Measurements from ENCODE around the gene SSR2.
A peak's percentile ranks its signal among the peaks of the same experiment; 100 is the strongest.

Gene SSR2

DNA sequence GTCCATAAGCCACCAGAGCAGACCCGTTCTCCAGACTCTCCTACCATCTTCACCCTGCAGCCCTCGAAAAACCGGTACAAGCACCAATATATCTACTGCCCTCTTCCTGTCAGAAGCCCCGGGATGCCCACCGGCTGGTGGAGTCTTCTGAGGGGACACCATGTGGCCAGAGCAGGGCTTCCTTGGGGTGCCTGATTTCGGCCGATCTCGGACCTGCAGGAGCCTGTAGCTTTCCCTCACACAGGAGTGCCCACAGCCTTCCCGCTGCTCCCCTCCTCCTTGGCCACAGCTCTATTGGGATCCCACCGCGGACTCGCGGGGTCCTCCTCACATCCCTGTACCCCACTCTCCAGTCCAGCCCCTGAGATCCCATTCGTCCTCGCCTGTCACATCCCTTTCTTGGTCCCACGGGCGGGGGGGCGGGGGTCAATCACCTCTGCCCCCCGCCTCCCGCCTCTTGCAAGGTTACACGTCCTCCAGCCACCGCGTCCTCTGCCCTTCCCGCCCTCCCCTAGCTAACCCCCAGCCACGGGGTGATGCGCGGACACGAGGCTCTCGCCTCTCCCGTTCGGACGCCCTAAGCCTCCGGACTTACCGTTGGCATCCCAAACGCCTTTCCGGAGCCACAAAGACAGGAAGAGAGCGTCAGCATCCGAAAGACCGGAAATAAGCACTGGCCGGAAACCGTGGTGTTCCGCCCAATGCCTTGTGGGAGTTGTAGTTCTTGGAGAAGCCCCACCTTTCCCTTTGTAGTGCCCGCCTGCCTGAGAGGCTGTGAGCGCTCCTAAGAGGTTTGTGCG is at the start of gene SSR2:
SSR2 (minus strand) TSS at position 659 of the 800 bp plus-strand sequence. CDS start 784 bp downstream, outside the sequence.
- peak; percentile 95 for DNase-seq (ENCODE audit: low spot score)

DNA sequence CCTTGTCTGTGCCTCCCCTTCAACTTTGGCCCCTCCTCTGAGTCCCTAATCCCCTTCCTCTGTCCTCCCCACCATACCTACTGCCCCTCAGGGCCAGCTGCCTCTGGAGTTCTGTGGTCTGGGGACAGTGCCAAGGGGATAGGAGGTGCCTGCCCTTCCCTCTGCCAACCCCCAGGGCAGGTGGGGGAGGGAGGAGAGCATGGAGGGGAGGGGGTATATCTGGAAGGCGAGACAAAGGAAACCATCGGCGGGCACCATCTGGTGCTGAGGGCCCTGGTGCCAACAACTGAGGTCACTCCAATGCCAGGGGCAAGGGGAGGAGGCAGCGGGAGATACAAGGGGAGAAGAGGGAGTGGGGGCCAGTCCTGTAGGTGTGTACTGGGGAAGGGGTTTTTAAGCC is 49.8 kb upstream of the SSR2 start:
- DNase-seq (ENCODE audit: low spot score), result no peak

- no peak for DNase-seq (ENCODE audit: low spot score)
These were observed 49.0 kb upstream of the SSR2 start for GRCh38 chr1:156069490-156070455.

GRCh38 chr1:156067262-156067661 is 46.5 kb upstream of the SSR2 start:
- DNase-seq (ENCODE audit: low spot score), result no peak

- DNase-seq (ENCODE audit: low spot score), result no peak
These were observed 45.1 kb upstream of the SSR2 start for GRCh38 chr1:156065871-156066270.

DNA sequence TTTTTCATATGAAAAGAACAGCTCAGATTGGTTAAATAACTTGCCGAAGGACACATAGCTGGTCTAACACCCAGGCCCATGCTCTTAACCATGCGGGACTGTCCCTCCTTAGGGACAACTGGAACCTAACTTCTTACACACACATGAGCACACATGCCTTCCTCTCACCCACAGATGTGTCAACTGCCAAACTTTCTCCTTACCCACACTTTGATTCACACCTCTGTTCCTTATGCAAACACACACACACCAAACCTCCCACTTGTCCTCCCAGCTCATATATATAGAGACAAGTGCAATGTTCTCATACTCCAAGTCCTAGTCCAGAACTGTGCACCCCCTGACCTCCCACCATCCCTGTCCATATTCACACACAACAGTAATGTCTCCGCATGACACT is 44.5 kb upstream of the SSR2 start:
- DNase-seq (ENCODE audit: low spot score), result no peak

- DNase-seq (ENCODE audit: low spot score), result no peak
These were observed 43.9 kb upstream of the SSR2 start for GRCh38 chr1:156064615-156065014.

DNA sequence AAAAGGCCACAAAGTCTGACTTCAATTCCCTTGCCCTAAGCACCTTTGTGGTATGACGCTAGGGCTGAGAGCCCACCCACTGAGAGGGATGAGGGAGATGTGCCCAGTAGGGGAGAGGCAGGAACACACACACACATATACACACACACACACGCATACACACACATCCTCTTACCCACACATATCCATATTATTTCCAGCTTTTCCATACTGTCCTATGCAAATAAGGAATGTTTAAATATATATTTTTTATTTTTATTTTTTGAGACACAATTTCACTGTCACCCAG is 43.2 kb upstream of the SSR2 start:
- no peak for DNase-seq (ENCODE audit: low spot score)

DNA sequence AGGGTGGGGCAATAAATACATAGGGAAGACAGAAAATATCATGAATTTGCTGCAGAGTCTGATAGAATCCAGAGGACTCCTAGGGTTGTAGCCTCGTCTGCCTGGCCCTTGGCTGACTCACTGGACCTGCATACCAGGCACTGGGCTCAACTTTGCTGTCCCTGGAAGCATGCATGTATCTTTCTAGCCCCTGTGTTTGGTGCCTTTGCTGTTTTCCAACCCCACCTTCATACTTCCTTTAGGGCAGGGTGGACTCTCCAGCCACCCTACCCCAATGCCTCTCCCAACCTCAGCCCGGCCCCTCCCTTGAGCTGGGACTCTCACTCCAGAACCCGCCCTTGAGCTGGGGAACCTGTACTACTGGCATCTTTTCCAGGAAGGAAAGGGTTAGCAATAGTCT is 41.4 kb upstream of the SSR2 start:
- no peak for DNase-seq (ENCODE audit: low spot score)

DNA sequence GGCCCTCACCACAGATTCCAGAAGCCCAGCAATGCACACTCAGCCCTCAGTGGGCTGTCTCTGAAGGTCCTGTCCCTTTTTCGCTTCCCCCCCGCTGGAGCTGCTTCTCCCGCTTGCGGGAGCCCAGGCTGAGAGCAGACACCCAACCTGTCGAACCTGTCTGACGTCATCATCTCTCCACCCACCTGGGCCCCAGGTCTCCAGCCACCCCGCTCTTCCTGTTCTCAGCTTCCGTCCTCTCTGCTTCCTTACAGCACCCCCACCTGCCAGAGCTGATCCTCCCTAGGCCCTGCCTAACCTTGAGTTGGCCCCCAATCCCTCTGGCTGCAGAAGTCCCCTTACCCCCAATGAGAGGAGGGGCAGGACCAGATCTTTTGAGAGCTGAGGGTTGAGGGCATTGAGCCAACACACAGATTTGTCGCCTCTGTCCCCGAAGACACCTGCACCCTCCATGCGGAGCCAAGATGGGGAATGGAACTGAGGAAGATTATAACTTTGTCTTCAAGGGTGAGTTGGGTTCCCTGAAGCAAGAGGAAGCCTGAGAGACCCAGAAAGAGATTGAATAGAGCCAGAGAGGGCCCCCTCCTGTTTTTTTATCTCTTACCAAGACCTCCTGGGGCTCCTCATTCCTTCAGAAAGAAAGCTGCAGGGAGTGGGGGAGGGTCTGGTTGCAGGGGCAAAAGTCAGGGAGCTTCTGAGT is 40.3 kb upstream of the SSR2 start, which contains the start of gene RAB25:
RAB25 (plus strand) TSS at position 224 of the 700 bp plus-strand sequence; CDS start at position 465, 241 bp downstream.
- no peak for DNase-seq (ENCODE audit: low spot score)

- DNase-seq (ENCODE audit: low spot score), result no peak
These were observed 35.6 kb upstream of the SSR2 start for GRCh38 chr1:156056326-156056849.

DNA sequence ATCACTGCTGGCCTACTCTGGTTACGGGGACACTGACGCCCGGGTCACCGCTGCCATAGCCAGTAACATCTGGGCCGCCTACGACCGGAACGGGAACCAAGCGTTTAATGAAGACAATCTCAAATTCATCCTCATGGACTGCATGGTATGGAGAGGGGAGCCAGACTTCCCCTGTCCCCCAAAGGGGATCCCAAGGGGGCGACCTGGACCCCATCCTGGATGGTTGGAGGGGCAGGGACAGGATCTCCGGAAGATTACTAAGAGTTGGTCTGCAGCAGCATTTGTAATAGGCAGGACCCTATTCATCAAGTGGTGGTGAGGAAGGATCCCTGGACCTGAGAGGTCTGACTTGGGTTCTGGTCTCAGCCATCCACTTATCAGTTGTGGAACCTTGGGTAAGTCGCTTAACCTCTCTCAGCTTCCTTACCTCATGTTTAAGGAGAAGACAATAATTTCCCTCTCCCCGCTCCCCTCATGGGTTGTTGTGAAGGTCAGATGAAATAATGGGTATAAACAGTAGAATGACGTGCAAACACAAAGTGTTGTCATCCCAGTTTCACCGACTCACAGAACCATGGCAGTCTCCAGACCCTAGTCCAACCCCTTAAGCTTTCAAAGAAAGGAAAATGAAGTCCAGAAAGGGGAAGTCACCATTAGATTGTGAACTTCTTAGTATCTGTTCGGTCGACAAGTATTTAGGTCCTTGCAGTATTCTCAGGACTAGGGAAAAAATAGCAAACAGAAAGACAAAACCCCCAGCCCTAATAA is 34.7 kb upstream of the SSR2 start:
- no peak for DNase-seq (ENCODE audit: low spot score)

DNA sequence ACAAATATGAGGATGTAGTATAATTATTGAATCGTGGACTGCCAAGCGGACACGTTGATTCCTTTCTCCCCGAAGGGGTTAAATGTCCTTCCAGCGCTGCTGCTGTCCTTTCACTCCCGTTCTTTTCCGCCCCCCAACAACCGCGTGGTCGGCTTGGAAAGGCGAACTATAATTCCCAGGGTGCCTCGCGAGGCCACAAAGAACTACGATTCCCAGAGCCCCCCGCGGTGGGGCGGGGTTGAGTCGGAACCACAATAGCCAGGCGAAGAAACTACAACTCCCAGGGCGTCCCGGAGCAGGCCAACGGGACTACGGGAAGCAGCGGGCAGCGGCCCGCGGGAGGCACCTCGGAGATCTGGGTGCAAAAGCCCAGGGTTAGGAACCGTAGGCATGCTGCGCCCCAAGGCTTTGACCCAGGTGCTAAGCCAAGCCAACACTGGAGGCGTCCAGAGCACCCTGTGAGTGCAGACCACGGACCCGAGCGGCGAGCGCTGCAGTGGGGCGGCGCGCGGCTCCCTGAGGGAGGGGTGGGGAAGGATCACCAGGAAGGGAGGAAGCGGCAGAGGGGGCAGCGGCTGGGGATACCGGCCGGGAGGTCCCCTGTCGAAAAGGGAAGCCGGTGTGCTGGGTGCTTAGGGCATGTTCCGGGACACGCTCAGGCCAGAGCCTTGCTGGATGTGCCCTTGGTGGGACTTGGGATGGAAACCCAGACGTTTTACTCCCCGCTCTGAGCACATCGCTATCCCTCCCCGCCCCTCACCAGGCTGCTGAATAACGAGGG is 33.9 kb upstream of the SSR2 start, which contains the start of gene LAMTOR2:
LAMTOR2 (plus strand) TSS at position 283 of the 781 bp plus-strand sequence; CDS start at position 391, 108 bp downstream.
- peak; percentile 94 for DNase-seq (ENCODE audit: low spot score)

DNA sequence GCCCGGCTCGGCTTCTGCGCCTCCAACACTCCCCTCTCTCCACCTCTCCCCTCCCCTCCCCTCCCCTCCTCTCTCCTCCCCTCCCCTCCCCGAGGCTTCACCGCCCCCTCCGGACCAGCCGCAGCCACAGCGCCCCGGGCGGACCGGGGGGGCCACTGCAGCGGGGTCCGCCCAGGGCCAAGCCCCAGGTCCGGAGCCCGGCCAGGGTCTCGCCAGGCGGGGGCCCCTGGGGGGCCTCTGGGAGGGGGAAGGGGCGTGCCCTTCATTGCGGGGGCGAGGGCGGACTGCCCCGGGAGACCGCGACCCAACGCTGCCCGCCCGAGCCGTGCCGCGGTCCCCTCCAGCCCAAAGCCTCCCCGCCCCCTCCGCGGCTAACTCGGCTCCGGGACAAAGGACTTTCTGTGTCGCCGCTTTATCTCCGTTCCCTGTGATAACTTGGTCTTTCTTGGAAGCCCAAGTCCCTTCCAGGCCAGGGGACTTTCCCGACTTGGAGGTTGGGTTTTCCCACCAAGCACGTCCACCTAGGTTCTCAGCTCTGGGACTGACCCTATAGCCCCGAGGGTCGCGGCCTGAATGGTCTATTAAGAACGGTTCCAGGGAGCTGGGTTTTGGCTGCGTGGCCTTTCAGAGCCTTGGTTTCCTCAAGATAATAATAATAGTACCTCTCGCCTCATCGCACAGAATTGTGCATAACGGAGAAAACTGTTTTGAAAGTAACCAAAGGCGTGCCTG is 33.2 kb upstream of the SSR2 start, which contains the start of gene UBQLN4:
UBQLN4 (minus strand) TSS at position 31 of the 732 bp plus-strand sequence. CDS start 97 bp downstream, outside the sequence.
- peak; percentile 93 for DNase-seq (ENCODE audit: low spot score)

- peak; percentile 83 for DNase-seq (ENCODE audit: low spot score)
These were observed 32.4 kb upstream of the SSR2 start for GRCh38 chr1:156052862-156053767.

DNA sequence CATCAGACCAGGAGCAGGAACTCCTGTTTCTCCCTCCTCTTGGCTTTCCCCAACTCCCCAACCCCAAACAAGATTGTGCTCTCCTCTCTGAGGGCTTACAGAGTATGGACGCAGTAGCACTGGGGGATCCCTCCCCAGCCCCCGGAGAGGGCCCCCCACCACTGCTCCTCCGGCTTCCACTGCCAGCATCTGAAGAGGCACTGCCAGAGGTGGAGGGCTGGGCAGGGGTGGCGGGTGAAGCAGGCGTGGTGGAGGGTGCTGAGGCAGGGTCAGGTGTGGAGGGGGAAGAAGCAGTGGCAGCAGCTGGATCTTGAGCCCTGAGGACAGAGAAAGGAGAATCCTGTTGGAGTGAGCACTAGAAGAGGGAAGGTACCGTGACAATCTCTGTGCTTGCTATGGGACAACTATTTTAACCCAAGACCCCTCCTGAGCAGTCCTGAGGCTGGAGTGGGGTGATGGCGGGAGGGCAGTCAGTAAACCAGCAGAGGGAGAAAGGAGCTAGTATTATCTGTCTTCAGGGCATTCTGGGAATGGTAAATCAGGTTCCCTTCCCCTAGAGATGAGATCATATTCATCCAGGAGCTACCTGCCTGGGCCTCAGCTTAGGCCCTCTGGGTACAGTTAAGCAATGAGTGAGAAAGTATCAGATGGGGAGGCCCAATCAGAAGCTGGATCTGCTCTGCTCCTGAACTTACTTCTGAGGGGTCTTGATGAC is 30.4 kb upstream of the SSR2 start:
- no peak for DNase-seq (ENCODE audit: low spot score)

DNA sequence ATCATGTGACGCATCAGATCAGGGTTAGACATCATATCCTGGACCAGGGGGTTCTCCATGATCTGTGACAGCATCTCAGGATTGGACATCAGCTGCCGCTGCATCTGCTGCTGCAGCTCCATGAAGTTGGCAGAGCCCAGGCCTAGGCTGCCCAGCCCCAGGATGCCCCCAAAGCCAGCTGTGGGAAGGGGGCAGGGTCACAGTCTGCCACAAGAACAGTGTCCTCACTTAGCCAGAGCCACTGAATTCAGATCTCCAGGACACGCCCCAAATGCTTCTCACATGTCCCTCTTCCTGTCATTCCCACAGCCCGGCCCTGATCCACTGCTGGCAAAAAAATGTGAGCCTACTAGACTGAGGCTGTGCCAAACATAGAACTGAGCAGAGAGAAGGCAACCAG is 29.6 kb upstream of the SSR2 start:
- DNase-seq (ENCODE audit: low spot score), result no peak

Data from germinal center (tissue), 1 donor.